HepG2 (cell line): ENCODE results near the gene KCNH6. TPM values are rescaled to one million over a fixed set of nuclear protein-coding genes. Genes with fewer than 3 reads are reported as not detected.

ENCODE experiments used
- ATAD3A ChIP-seq: sonication (generic); formaldehyde crosslinking; IDR thresholded peaks from 2 replicates; pipeline ENCODE4 v1.4.0; 2020; ENCODE audit warnings: missing genetic modification reagents
- CBX5 ChIP-seq: sonication (generic); formaldehyde crosslinking; IDR thresholded peaks from 2 replicates; pipeline ENCODE4 v1.4.0; 2020; ENCODE audit warnings: missing genetic modification reagents, borderline replicate concordance
- CEBPG ChIP-seq: IDR thresholded peaks from 2 replicates; pipeline ENCODE4 v1.6.1; 2016
- ERF ChIP-seq: IDR thresholded peaks from 2 replicates; pipeline ENCODE4 v1.6.1; 2018; ENCODE audit warnings: missing biosample characterization, missing genetic modification reagents
- HMG20B ChIP-seq: conservative IDR thresholded peaks from 2 replicates; pipeline ENCODE4 v1.6.1; 2016; ENCODE audit warnings: missing genetic modification reagents, missing compliant biosample characterization
- HNF4A ChIP-seq: sonication (generic); formaldehyde crosslinking; IDR thresholded peaks from 2 replicates; pipeline ENCODE4 v1.4.0; 2020; ENCODE audit warnings: missing genetic modification reagents
- MED8 ChIP-seq: sonication (generic); formaldehyde crosslinking; IDR thresholded peaks from 2 replicates; pipeline ENCODE4 v1.8.1; 2023; ENCODE audit warnings: mild to moderate bottlenecking, missing genetic modification reagents; ENCODE audit not compliant: insufficient replicate concordance
- PHF8 ChIP-seq: sonication (generic); formaldehyde crosslinking; IDR thresholded peaks from 2 replicates; pipeline ENCODE4 v1.5.0; 2020; ENCODE audit warnings: missing genetic modification reagents
- RFX1 ChIP-seq: fragments of 450-650 bp; IDR thresholded peaks from 2 replicates; pipeline ENCODE4 v1.6.1; 2017
- SIX1 ChIP-seq: sonication (generic); formaldehyde crosslinking; IDR thresholded peaks from 2 replicates; pipeline ENCODE4 v1.4.0; 2020; ENCODE audit warnings: missing genetic modification reagents, borderline replicate concordance
- ZBTB1 ChIP-seq: sonication (generic); formaldehyde crosslinking; IDR thresholded peaks from 2 replicates; pipeline ENCODE4 v1.4.0; 2020; ENCODE audit warnings: missing genetic modification reagents, borderline replicate concordance
- ZC3H4 ChIP-seq: sonication (generic); formaldehyde crosslinking; IDR thresholded peaks from 2 replicates; pipeline ENCODE4 v1.4.0; 2020; ENCODE audit warnings: missing genetic modification reagents, borderline replicate concordance
- ZNF136 ChIP-seq: sonication (generic); formaldehyde crosslinking; IDR thresholded peaks from 2 replicates; pipeline ENCODE4 v1.8.1; 2022; ENCODE audit warnings: low read depth, mild to moderate bottlenecking, moderate library complexity, missing genetic modification reagents
- ZNF160 ChIP-seq: sonication (generic); formaldehyde crosslinking; IDR thresholded peaks from 2 replicates; pipeline ENCODE4 v1.8.0; 2022; ENCODE audit warnings: mild to moderate bottlenecking, inconsistent platforms, missing genetic modification reagents
- ZNF232 ChIP-seq: sonication (generic); formaldehyde crosslinking; IDR thresholded peaks from 2 replicates; pipeline ENCODE4 v1.4.0; 2020; ENCODE audit warnings: missing genetic modification reagents, borderline replicate concordance
- ZNF329 ChIP-seq: sonication (generic); formaldehyde crosslinking; IDR thresholded peaks from 2 replicates; pipeline ENCODE4 v1.9.0; 2021; ENCODE audit warnings: low read depth, mild to moderate bottlenecking, missing genetic modification reagents
- ZNF549 ChIP-seq: sonication (generic); formaldehyde crosslinking; IDR thresholded peaks from 2 replicates; pipeline ENCODE4 v1.5.0; 2020; ENCODE audit warnings: missing genetic modification reagents
- ZNF615 ChIP-seq: sonication (generic); formaldehyde crosslinking; IDR thresholded peaks from 2 replicates; pipeline ENCODE4 v1.5.0; 2020; ENCODE audit warnings: mild to moderate bottlenecking, missing genetic modification reagents, borderline replicate concordance
- ZNF678 ChIP-seq: sonication (generic); formaldehyde crosslinking; IDR thresholded peaks from 2 replicates; pipeline ENCODE4 v1.4.0; 2020; ENCODE audit warnings: mild to moderate bottlenecking, missing genetic modification reagents
- ZNF788 ChIP-seq: sonication (generic); formaldehyde crosslinking; IDR thresholded peaks from 2 replicates; pipeline ENCODE4 v1.5.0; 2020; ENCODE audit warnings: mild to moderate bottlenecking, missing genetic modification reagents, borderline replicate concordance
- polyA plus RNA-seq, 8 experiments: library from polyadenylated mRNA; depleted of rRNA in 3 of 8; stranded (reverse) in 7 of 8; unstranded in 1 of 8; fragments of >200 nt; fragmentation: Illumina TruSeq in 4 of 8; extraction: Trizol in 4 of 8; gene quantifications; 2 replicates each; pipeline versions ENCODE4 v1.2.1 to v1.2.3, GENCODE V29; 2011 to 2016; ENCODE audit warnings: low read depth in 4 of 8, missing spikeins in 1 of 8, mixed read lengths in 1 of 8; ENCODE audit not compliant: insufficient read depth in 1 of 8
- total RNA-seq, 5 experiments: library from RNA; depleted of rRNA; stranded (reverse); fragments of >200 nt; fragmentation: Illumina TruSeq; extraction: Trizol; gene quantifications; 2 replicates each; pipeline ENCODE4 v1.2.3, GENCODE V29; 2016; ENCODE audit warnings: low read depth in 1 of 5
- TF ChIP-seq, protein P1 (sequence below): sonication (generic); formaldehyde crosslinking; conservative IDR thresholded peaks from 2 replicates; pipeline ENCODE4 v1.4.0; 2020; ENCODE audit warnings: missing genetic modification reagents
- TF ChIP-seq, protein P2 (sequence below): sonication (generic); formaldehyde crosslinking; conservative IDR thresholded peaks from 2 replicates; pipeline ENCODE4 v1.4.0; 2020; ENCODE audit warnings: missing genetic modification reagents
- TF ChIP-seq, protein P3 (sequence below): IDR thresholded peaks from 2 replicates; pipeline ENCODE4 v1.6.1; 2016; ENCODE audit warnings: missing genetic modification reagents, missing compliant biosample characterization
- TF ChIP-seq, protein P4 (sequence below): sonication (generic); formaldehyde crosslinking; IDR thresholded peaks from 2 replicates; pipeline ENCODE4 v1.8.1; 2022; ENCODE audit warnings: low read depth, mild to moderate bottlenecking, missing genetic modification reagents
- TF ChIP-seq, protein P5 (sequence below): IDR thresholded peaks from 2 replicates; pipeline ENCODE4 v1.6.1; 2016; ENCODE audit warnings: missing compliant biosample characterization, missing genetic modification reagents, borderline replicate concordance

Gene KCNH6
- total and polyA plus RNA-seq, 2 of the 13 experiments (the other 11 are each of a cell fraction or from before 2014, with no cell fraction given): 0.05 to 0.18 TPM

DNA sequence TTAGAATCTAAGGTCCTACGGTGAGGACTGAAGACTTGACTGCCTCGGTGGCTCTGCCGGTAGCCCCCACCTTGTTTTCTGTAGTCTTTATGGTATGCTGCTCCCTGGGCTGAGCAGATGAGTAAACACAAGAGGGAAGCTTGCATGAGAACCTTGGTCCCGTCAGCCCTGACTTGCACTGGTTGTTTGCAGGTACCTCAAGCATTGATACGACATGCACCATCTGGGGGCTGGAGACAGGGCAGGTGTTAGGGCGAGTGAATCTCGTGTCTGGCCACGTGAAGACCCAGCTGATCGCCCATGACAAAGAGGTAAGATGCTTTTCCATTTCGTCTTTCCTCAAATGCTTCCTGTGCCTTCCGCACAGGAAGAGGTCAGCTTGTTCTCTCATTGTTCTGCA lies 56.5 kb downstream of the KCNH6 start (continued):
- TF ChIP-seq ATAD3A (CRISPR knock-in tag) (no peak), ZC3H4 (no peak), ZNF136 (CRISPR knock-in tag) (0 out of 2 replicates have a peak, but pooled peaks have one; percentile 70), ZNF678 (CRISPR knock-in tag) (no peak), SIX1 (no peak), CEBPG (CRISPR knock-in tag) (peak; percentile 52), ZNF788 (CRISPR knock-in tag) (peak; percentile 33; the same call in 1 of the 2 replicates), ZNF329 (CRISPR knock-in tag) (peak; percentile 22; the same call in 1 of the 2 replicates), RFX1 (no peak), ERF (CRISPR knock-in tag) (peak; percentile 67), CBX5 (CRISPR knock-in tag) (0 out of 2 replicates have a peak, but pooled peaks have one; percentile 55), HNF4A (peak; percentile 84), ZNF549 (CRISPR knock-in tag) (no peak), ZNF160 (no peak), MED8 (CRISPR knock-in tag) (no peak), ZBTB1 (CRISPR knock-in tag) (no peak), PHF8 (CRISPR knock-in tag) (peak; percentile 44; the same call in 1 of the 2 replicates), ZNF232 (CRISPR knock-in tag) (no peak), ZNF615 (CRISPR knock-in tag) (no peak), HMG20B (peak; percentile 53; the same call in 1 of the 2 replicates)
- TF ChIP-seq, protein P1, sequence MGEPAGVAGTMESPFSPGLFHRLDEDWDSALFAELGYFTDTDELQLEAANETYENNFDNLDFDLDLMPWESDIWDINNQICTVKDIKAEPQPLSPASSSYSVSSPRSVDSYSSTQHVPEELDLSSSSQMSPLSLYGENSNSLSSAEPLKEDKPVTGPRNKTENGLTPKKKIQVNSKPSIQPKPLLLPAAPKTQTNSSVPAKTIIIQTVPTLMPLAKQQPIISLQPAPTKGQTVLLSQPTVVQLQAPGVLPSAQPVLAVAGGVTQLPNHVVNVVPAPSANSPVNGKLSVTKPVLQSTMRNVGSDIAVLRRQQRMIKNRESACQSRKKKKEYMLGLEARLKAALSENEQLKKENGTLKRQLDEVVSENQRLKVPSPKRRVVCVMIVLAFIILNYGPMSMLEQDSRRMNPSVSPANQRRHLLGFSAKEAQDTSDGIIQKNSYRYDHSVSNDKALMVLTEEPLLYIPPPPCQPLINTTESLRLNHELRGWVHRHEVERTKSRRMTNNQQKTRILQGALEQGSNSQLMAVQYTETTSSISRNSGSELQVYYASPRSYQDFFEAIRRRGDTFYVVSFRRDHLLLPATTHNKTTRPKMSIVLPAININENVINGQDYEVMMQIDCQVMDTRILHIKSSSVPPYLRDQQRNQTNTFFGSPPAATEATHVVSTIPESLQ (CRISPR knock-in tag): no peak
- TF ChIP-seq, protein P2, sequence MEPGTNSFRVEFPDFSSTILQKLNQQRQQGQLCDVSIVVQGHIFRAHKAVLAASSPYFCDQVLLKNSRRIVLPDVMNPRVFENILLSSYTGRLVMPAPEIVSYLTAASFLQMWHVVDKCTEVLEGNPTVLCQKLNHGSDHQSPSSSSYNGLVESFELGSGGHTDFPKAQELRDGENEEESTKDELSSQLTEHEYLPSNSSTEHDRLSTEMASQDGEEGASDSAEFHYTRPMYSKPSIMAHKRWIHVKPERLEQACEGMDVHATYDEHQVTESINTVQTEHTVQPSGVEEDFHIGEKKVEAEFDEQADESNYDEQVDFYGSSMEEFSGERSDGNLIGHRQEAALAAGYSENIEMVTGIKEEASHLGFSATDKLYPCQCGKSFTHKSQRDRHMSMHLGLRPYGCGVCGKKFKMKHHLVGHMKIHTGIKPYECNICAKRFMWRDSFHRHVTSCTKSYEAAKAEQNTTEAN (CRISPR knock-in tag): peak; percentile 58; the same call in 1 of the 2 replicates
- TF ChIP-seq, protein P3, sequence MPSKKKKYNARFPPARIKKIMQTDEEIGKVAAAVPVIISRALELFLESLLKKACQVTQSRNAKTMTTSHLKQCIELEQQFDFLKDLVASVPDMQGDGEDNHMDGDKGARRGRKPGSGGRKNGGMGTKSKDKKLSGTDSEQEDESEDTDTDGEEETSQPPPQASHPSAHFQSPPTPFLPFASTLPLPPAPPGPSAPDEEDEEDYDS (CRISPR knock-in tag): peak; percentile 49; the same call in 1 of the 2 replicates
- TF ChIP-seq, protein P4, sequence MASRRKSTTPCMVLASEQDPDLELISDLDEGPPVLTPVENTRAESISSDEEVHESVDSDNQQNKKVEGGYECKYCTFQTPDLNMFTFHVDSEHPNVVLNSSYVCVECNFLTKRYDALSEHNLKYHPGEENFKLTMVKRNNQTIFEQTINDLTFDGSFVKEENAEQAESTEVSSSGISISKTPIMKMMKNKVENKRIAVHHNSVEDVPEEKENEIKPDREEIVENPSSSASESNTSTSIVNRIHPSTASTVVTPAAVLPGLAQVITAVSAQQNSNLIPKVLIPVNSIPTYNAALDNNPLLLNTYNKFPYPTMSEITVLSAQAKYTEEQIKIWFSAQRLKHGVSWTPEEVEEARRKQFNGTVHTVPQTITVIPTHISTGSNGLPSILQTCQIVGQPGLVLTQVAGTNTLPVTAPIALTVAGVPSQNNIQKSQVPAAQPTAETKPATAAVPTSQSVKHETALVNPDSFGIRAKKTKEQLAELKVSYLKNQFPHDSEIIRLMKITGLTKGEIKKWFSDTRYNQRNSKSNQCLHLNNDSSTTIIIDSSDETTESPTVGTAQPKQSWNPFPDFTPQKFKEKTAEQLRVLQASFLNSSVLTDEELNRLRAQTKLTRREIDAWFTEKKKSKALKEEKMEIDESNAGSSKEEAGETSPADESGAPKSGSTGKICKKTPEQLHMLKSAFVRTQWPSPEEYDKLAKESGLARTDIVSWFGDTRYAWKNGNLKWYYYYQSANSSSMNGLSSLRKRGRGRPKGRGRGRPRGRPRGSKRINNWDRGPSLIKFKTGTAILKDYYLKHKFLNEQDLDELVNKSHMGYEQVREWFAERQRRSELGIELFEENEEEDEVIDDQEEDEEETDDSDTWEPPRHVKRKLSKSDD: 0 out of 2 replicates have a peak, but pooled peaks have one; percentile 50
- TF ChIP-seq, protein P5, sequence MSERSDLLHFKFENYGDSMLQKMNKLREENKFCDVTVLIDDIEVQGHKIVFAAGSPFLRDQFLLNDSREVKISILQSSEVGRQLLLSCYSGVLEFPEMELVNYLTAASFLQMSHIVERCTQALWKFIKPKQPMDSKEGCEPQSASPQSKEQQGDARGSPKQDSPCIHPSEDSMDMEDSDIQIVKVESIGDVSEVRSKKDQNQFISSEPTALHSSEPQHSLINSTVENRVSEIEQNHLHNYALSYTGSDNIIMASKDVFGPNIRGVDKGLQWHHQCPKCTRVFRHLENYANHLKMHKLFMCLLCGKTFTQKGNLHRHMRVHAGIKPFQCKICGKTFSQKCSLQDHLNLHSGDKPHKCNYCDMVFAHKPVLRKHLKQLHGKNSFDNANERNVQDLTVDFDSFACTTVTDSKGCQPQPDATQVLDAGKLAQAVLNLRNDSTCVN (CRISPR knock-in tag): peak; percentile 55; the same call in 1 of the 2 replicates
